HG03378 (cell line): ENCODE data around the gene PTH2R.
"Not testable (repeated sequence)": the region's sequence is repeated elsewhere in the genome, so short reads cannot be mapped to it uniquely, and the experiment has no call there.

Experiments used
- ATAC-seq: cut with Tn5 transposase; IDR thresholded peaks from one replicate; pipeline ENCODE4 v1.9.1; 2021; ENCODE audit warnings: mild to moderate bottlenecking, moderate library complexity; ENCODE audit not compliant: unreplicated experiment

Gene PTH2R

GRCh38 chr2:208482453-208483015, 75.9 kb downstream of the PTH2R start:
- ATAC-seq = not testable (repeated sequence)

GRCh38 chr2:208485390-208485789, 78.8 kb downstream of the PTH2R start:
- ATAC-seq = no peak

GRCh38 chr2:208488686-208489564, 82.3 kb downstream of the PTH2R start:
- ATAC-seq = no peak

- no peak for ATAC-seq
Observed at GRCh38 chr2:208489687-208490086, 83.1 kb downstream of the PTH2R start.

- no peak for ATAC-seq
Observed at GRCh38 chr2:208490492-208490891, 83.9 kb downstream of the PTH2R start.

GRCh38 chr2:208491641-208492040, 85.0 kb downstream of the PTH2R start:
- no peak for ATAC-seq

- no peak for ATAC-seq
Observed at GRCh38 chr2:208492069-208492468, 85.5 kb downstream of the PTH2R start.

GRCh38 chr2:208493186-208493585, 86.6 kb downstream of the PTH2R start:
- no peak for ATAC-seq

- no peak for ATAC-seq
Observed at GRCh38 chr2:208496129-208496528, 89.5 kb downstream of the PTH2R start.

GRCh38 chr2:208501206-208501605, 94.6 kb downstream of the PTH2R start:
- ATAC-seq = no peak

- ATAC-seq = no peak
Observed at GRCh38 chr2:208502288-208502687, 95.7 kb downstream of the PTH2R start.

- ATAC-seq = not testable (repeated sequence)
Observed at GRCh38 chr2:208505365-208505764, 98.8 kb downstream of the PTH2R start.

GRCh38 chr2:208509586-208509985, 103.0 kb downstream of the PTH2R start:
- no peak for ATAC-seq

- no peak for ATAC-seq
Observed at GRCh38 chr2:208511016-208511415, 104.4 kb downstream of the PTH2R start.

GRCh38 chr2:208511573-208511972, 105.0 kb downstream of the PTH2R start:
- ATAC-seq = no peak

GRCh38 chr2:208515099-208515498, 108.5 kb downstream of the PTH2R start:
- ATAC-seq = no peak

GRCh38 chr2:208523069-208523468, 116.5 kb downstream of the PTH2R start:
- not testable (repeated sequence) for ATAC-seq

- ATAC-seq = not testable (repeated sequence)
Observed at GRCh38 chr2:208525165-208525564, 118.6 kb downstream of the PTH2R start.

GRCh38 chr2:208529796-208530195, 123.2 kb downstream of the PTH2R start:
- ATAC-seq = no peak

GRCh38 chr2:208531361-208531760, 124.8 kb downstream of the PTH2R start:
- ATAC-seq = no peak

GRCh38 chr2:208535578-208535977, 129.0 kb downstream of the PTH2R start:
- ATAC-seq = not testable (repeated sequence)

- no peak for ATAC-seq
Observed at GRCh38 chr2:208541461-208541988, 134.9 kb downstream of the PTH2R start.
